CD4-positive, alpha-beta T cell treated with Interleukin-15 for 4 hours (primary cell): Measurements from ENCODE around the gene CEMIP2.
A peak's percentile ranks its signal among the peaks of the same experiment; 100 is the strongest.

ENCODE experiments used
- DNase-seq: peaks from one replicate; pipeline ENCODE4 v3.0.0-alpha.2; 2020; ENCODE audit warnings: low spot score

CEMIP2 gene

DNA sequence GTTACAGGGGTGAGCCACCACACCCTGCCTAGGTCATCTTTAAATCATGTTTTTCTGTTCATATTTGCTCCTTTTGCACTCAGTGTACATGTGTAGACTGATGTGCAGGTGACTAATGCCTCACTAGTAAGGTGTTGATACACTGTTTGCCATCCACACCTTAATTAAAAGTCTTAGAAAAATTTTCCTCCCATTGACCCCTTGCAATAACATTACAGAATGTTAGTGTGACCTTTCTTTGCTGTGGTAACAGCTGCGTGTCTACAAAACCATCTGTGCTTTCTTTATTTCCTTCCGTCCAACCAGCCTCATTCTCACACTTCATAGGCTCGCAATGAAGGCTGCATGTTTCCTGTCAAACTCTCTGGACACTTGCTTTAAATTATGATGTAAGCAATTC, 6.6 kb upstream of the CEMIP2 start:
- no peak for DNase-seq

DNA sequence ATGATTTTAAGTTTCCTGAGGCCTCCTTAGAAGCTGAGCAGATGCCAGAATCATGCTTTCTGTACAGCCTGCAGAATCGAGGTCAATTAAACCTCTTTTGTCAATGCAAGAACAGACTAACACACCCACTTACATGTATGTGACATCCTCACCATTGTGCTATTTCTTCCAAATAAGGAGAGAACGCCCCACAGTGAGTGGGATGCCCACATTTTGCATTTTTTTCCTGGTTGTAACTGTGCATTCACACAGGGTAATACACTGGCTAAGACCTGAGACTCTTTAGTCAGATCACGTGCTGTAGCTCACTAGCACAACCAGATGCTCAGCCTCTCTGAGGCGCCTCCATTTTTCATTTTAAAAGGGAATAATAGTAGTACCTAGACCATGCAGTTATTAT, 4.4 kb upstream of the CEMIP2 start:
- DNase-seq = no peak

DNA sequence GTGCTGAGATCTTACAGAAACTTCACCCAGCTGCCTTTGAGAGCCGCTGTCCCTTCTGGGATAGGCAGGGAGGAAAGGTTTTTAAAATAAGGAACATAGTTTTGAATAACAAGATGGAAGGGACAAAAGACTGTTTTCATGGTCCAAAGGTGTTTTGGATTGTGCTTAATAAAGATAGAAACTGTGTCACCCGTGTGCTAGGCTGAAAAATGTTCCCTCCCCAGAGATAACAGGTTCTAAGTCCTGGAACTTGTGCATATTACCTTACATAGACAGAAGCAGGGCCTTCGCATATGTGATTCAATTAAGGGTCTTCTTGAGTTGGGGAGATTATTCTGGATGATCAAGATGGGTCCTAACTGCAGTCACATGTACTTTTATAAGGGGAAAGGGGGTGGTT, 1.9 kb upstream of the CEMIP2 start:
- no peak for DNase-seq

DNA sequence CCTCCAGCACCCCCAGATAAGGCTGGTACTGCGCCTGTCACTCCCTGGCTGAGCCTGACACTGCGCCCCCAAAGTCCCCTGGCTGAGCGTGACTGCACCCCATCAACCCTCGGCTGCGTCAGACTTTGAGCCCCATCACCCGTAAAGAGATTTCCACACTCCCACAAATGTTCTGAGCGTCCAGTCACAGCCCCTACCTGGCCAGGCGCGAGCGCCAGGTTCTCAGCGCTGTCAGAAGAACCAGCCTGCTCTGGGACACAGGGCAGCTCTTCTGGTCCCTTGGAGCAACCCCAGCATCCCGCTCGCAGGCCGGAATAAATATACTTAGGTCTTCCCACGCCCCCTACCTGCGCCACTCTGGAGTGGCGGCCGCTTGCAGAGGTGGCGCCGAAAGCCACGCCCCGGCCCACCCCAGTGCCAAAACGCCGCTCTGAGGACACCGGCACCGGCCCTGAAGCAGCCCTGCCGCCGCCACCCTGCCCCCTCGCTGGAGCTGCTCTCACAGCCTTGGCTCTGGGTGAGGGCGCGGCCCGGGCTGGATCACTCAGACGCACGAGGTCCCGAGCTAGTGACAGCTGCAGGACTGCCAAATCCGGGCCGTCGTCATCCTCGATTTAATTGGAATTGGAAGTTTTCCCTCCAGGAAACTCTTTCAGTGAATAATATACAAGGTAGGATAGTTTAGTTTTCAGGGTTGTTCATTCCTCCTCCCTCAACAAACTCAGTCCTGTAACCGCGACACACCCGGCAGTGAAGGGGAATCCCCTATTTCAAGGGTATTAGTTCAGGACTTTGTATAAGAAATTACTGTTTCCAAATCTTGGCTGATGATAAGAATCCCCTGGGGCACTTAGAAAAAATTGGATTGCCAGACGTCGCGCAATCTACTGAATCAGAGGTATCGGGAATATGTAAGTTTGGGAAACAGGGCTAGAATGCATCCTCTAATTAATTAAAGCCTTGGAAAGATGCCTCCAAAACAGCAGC, 1.2 kb upstream of the CEMIP2 start:
- DNase-seq = peak; percentile 68

DNA sequence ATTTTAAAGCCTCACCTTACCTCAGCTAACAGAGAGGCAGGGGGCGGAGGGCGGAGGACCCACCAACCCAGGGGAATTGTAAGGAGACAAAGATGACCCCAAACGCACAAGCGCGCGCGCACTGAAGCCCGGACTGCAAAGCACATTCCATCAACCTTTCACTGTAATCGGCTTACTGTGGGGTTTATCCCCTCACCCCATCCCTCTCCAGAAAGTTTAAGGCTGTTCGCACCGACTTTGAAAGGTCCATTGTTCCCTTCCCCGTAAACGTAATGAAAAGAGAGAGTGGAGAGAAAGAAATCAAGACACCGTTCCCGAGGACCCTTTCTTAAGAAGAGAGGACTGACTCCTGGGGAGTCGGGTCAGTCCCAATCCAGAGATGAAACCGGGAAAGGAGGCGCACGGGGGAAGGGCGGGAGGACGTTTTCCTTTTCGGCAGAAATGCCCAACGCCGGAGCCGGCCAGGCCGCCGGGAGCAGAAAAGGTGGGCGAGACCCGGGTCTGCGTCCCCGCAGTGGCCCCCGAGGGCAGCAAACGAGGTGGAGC, 464 bp downstream of the CEMIP2 start:
- DNase-seq = no peak

DNA sequence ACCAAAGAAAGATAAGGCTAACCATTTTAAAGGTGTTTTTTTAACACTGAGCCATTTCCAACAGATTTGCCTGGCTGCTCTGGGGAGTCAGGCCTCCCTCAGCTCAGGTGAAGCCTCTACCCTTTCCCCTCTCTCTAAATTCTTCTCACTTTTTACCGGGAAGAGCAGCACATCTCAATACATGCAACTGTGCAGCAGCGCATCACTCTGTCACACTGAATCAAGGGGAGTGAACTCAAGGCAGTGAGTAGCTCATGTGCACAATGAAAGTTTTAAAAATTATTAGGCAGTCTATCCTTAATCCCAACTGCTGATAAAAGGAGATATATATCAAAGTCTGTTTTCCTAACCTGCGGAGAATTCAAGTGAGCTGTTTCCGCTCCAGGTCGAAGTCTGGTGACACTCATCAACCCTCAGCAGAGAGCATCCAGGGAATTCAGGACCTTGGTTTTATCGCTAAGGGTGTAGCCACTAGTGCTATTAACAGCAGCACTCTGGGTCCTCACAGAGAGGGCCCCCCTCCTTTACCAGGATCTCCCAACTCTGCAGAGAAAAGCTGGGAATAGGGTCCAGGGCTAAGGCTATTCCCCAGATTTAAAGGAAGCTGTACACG, 1.0 kb downstream of the CEMIP2 start:
- no peak for DNase-seq

DNA sequence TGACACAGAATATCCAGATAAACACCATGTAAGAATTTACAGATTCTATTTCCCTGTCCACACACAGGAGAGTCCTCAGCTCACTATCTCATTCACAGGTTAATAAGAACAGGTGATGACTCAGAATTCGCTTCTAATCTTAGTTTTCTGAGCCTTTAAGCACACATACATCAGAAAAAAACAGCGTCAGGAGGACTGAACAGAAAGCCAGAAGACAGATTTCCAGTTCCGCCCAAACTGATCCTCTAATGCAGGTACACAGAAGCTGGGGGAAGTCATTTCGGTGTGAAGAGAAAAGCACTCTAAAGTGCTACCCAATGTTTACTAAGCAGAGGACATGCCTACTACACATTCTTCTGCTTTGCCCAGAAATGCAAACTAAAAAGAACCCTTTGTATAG, 1.6 kb downstream of the CEMIP2 start:
- DNase-seq = peak; percentile 70

DNA sequence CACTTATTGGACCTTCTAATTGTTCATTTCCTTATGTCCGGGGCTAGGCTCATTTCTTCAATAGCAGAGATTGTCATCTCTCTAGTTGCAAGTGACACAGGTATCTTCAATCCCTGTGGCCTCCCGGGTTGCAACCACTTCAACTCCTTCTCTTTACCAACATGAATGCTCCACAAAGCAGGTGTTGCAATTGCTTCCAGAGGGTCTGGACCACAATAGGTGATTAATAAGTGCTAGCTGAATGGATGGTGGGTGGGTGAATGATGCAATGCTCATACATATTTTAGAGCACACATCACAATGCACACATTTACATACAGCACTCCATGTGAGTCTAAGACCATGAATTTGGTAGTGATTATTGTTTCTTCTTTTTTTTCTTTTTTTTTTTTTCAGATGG, 2.6 kb downstream of the CEMIP2 start:
- DNase-seq = no peak

DNA sequence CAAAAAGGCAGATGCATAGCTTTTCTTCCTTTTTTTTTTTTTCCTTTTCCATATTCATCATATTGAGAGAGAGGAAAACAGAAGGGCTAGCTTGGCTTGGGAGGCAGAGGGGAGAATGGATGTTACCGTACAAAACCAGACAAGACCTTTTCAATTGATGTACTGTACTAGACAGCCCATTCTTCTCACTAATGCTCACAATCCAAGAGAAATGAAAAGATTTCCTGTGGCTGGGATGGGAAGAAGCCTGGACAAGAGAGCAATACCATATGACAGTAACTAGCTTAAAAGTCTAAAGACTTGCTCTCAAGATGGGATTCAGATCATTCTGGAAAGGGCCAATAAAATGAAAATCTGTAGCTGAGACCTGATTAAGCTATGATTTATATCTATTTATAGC, 3.4 kb downstream of the CEMIP2 start:
- DNase-seq = no peak

DNA sequence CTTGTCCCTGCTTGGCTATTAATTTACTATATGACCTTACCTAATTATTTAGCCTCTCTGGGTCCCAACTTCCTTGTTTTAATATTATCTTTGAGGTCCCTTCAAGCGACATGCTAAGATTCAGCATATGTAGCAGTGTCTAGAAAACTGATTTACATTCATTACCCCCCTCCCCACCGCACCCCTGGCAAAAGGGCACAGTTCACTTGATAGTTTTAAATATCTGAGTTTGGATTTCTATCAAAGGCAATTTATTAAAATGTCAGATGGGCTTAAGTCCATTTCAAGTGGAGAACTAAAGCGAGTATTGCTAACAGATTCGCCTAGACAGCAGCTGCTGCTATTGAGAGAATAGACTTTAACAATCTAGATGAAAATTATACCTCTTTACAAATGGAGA, 3.9 kb downstream of the CEMIP2 start:
- no peak for DNase-seq

DNA sequence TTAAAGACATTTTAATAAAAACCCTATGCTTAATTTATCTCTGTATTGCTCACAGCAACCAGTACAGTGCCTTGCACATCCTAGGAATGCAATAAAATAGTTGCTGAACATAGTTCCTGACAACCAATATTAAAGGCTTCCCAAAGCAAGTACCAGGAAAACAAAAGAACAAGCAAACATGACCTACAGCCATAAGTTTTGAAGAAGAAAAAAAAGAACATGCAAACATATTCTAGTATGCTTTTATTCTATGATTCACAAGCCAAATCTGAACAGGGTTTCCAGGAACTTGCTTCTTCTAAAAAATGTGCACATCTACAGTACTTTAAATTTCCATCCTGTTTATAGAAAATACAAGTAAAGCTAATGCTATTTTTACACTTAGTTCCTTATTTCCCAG, 4.5 kb downstream of the CEMIP2 start:
- peak; percentile 62 for DNase-seq

DNA sequence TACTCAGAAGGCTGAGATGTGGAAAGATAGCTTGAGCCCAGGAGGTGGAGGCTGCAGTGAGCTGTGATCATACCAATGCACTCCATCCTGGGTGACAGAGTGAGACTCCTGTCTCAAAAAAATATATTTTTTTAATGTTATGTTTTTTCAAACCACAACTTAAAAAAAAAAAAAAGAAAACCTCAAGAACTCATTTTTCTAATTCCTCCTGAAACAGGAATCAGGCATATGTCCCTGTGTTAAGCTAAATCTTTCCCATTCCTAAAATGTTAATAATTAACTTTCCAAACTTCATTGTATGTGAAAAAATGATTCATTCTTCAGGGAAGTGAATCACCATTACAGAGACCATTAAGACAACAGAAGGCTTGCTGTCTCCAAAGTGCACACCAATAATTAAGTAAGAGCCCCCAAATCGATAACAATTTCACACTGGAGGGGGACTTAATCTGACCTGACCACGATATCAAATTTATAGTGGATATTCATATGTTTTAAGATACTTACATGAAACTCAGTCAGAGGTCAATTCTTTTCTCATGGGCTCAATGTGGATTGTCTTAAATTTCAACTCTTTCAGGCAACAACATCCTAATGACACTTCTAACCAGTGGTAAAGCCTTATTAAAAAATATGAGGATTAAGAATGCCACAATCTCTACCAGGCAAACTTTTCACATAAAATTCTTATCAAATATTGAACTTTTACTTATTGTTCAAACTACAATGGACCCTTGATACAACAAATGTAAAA, 5.2 kb downstream of the CEMIP2 start:
- no peak for DNase-seq

DNA sequence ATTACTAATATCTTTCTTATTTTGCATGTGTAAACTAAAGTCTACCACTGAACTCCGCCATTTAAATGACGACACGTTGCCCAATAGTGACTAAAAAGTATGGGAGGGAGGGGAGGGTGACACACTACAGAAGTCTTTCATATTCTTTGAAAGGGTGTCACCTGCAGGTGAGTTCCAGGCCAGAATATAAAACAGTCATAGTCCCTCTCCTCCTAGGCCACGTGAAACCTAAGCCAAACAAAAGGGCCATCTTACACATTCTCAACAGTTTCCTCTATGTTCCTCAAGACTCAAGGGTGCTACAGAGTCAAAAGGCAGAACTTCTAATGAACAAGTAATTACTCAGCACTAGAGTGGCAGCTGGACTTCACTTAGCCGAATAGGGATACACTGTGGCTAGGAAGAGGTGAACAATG, 6.4 kb downstream of the CEMIP2 start:
- peak; percentile 43 for DNase-seq

DNA sequence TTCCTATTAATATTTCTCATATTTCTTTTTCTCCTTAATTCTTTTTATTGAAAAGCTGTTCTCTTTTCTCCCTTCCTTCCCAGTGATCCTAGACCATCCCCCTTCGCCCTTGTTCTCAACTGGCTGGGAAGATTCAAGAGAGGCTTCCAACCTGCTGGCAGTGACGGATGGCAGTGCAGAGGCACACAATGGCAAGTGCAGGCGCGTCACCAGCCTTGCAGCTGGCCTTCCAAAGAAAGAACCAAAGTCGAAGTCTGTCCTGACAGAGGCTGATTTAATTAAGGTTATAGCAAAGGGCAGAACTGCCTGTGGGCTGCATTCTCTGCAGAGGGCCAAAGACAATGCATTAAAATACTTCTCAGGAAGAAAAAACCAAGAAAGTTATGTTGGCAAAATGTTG, 7.4 kb downstream of the CEMIP2 start:
- no peak for DNase-seq

DNA sequence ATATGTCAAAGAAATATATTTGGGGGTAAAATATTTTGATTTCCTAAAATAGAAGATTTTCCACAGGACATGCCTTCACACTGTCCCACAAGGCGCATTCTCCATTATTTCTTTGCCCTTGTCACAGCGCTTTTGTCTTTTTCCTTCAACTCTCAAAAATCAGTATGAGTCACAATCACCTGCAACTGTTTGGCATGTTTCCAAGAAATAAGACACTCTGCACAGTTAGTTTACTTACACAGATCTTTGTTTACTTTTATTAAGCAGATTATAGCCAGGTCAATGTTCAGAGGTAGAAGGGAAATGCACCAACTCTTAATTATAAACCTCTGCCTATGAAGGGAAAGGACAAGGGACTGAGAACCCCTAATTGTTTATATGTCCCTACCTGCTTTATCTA, 9.5 kb downstream of the CEMIP2 start:
- DNase-seq = peak; percentile 45

DNA sequence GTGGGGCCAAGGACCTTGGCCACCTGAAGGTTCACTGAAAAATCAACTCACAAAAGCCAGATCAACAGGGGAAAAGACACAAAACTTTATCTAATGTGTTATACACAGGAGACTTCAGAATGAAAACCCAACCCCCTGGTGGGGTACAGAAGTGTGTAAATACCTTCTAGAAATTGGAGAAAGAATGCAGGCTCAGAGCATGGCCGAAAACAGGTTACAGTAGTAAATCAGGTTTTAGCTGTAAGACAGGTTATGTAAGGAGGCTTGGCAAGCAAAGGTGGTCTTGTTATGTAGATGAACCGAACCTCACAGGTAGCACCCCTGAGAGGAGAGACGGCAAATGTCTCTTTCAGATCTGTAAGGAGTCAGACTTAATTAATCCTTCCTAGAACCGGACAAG, 10.0 kb downstream of the CEMIP2 start:
- no peak for DNase-seq

DNA sequence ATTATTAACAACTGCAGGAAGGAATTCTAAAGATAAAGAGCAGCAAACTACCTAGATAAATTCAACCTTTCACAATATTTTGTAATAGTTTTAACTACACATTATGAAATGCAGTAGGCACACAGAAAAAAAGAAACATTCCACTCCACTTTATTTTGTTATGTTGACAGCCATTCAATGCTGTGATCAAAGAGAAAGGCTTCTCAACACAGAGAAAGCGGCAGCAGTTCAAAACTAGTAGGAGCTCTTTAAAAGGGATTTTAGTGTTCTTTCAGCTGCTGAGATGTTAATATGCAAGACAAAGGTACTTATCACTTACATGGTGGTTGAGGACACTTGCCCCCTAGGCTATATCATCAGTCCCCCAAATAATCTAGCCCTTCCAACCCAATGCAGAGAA, 11.6 kb downstream of the CEMIP2 start:
- DNase-seq = no peak

DNA sequence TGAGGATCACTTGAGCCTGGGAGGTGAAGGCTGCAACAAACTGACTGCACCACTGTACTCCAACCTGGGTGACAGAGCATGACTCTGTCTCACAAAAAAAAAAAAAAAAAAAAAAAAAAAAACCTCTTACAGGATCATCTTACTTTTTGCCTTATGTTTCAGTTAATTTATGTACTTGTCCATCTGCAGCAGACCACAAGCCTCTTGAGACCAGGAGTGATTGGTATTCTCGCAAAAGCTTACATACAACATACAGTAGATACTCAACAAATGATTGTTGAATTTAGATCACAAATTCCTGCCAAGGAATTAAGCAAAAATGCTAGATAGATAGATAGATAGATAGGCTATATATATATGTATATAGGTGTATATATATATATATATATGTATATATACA, 12.4 kb downstream of the CEMIP2 start:
- no peak for DNase-seq

DNA sequence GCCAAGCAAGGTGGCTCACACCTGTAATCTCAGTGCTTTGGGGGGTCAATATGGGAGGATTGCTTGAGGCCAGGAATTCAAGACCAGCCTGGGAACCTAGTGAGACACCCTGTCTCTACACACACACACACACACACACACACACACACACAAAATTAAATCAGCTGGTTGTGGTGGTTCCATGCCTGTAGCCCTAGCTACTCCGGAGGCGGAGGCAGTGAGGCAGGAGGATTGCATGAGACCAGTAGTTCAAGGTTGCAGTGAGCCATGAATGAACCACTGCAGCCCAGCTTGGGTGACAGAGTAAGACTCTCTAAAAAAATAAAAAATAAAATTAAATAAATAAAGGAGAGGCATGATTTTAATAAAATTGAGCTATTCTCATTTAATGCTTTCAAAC, 13.1 kb downstream of the CEMIP2 start:
- no peak for DNase-seq

DNA sequence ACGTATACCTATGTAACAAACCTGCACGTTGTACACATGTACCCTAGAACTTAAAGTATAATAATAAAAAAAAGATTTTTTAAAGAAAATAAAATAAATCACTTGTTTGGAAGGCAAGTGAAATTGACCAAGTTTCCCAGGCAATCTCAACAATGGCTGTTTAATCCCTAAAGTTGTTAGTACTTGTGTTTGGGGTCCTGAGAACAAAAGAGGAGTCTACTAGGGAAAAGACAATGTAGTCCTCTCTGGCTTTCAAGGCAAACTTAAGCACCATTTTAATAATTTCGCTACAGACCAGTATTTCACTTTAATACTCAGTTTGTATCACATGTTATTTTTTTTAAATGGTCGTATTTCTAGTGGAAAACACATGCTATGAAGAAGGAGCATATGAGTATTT, 14.2 kb downstream of the CEMIP2 start:
- no peak for DNase-seq

DNA sequence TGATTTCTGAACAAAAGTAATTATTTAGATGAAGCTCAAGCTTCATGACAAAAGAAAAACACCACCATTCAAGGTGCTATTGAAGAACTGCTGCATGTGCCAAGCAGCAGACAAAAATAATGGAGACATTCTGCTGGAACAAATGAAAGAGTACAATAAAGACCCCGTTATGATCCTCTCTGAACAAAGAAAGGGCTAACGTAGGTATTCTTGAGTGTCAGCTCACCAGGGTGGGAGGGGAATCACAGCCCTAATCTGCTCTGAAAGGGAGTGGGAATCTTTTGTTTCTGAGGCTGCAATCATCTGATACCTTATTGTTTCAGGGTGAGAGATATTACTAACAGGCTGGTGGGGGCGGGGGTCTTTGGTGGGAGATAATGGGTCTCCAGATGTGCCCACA, 15.4 kb downstream of the CEMIP2 start:
- DNase-seq = no peak

DNA sequence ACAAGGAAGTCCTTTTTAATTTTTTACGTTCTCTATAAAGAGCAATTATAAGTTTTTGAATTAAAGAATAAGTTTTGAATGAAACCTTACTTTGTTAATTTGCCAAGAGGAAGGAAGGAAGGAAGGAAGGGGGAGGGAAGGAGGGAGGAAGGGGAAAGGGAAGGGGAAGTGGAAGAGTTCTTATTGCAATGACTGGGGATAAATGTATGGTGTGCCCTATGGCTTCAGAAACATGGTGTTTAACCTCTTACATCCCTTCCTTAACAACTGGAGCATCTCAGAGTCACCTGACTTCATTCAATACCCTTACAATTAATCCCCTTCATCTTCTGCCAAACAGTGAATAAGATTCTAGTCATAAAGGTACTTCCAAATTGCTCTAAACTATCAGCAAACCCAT, 16.0 kb downstream of the CEMIP2 start:
- DNase-seq = no peak

DNA sequence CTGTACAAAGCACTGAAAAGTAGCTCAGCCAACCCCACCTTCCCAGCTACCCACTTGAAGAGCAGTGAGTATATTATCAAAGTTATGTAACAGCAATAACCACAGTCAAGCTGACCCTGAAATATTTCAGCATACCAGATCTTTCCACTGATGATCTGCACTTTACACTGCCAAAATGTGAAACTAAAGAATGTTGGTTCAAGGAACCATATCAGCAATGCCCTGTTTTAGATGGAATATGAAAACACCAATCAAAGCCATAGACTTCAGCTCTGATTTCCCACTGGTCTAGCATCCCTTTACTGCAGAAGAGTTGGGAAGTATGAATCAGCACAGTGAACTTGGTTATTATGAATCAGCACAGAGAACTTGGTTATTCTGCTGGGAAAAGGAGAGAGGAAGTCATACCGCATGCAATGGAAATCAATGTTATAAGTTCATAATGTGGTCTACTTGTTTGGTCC, 20.0 kb downstream of the CEMIP2 start:
- DNase-seq = no peak
